BLaER1 (cell line): ENCODE results near the gene BPGM.

ENCODE experiments used
- H3K27ac ChIP-seq: shearing (Covaris generic); formaldehyde crosslinking; 2 replicates; pipeline ENCODE4 v1.8.1; 2022
- H3K27me3 ChIP-seq: shearing (Covaris generic); formaldehyde crosslinking; 2 replicates; pipeline ENCODE4 v1.8.1; 2022
- H3K36me3 ChIP-seq: shearing (Covaris generic); formaldehyde crosslinking; 2 replicates; pipeline ENCODE4 v1.8.1; 2022
- H3K4me1 ChIP-seq: shearing (Covaris generic); formaldehyde crosslinking; 2 replicates; pipeline ENCODE4 v1.8.1; 2022
- H3K4me2 ChIP-seq: shearing (Covaris generic); formaldehyde crosslinking; 2 replicates; pipeline ENCODE4 v1.8.1; 2022
- H3K4me3 ChIP-seq: shearing (Covaris generic); formaldehyde crosslinking; 2 replicates; pipeline ENCODE4 v1.8.1; 2022
- H3K9ac ChIP-seq: shearing (Covaris generic); formaldehyde crosslinking; 2 replicates; pipeline ENCODE4 v1.8.1; 2022
- H3K9me3 ChIP-seq: shearing (Covaris generic); formaldehyde crosslinking; 2 replicates; pipeline ENCODE4 v1.8.1; 2022
- H4K20me1 ChIP-seq: shearing (Covaris generic); formaldehyde crosslinking; 2 replicates; pipeline ENCODE4 v1.8.1; 2022
- Cebpa-rat ChIP-seq: shearing (Covaris generic); IDR thresholded peaks from 2 replicates; pipeline ENCODE4 v1.8.1; 2022

BPGM gene

GRCh38 chr7:134702366-134703240, 56.0 kb downstream of the BPGM start:
- Histone ChIP-seq H3K4me3 (no peak overlapping the region), H3K4me1 (peaks cover 10% of the 10 kb centered on the region), H3K36me3 (no peaks in the 10 kb centered on the region), H3K9me3 (no peaks in the 10 kb centered on the region), H3K4me2 (no peak overlapping the region), H3K9ac (no peak overlapping the region), H3K27ac (no peak overlapping the region), H3K27me3 (no peaks in the 10 kb centered on the region), H4K20me1 (no peaks in the 10 kb centered on the region)
- no peak for TF ChIP-seq Cebpa-rat

GRCh38 chr7:134703241-134703594, 56.6 kb downstream of the BPGM start:
- Histone ChIP-seq H3K4me3 (no peak overlapping the region), H3K27ac (no peak overlapping the region), H3K4me2 (no peak overlapping the region), H3K9me3 (no peaks in the 10 kb centered on the region), H3K27me3 (no peaks in the 10 kb centered on the region), H4K20me1 (no peaks in the 10 kb centered on the region), H3K36me3 (no peaks in the 10 kb centered on the region), H3K9ac (no peak overlapping the region), H3K4me1 (peaks cover 10% of the 10 kb centered on the region)
- TF ChIP-seq Cebpa-rat, result no peak

- TF ChIP-seq Cebpa-rat, result no peak
- Histone ChIP-seq H3K9ac (no peak overlapping the region), H3K27me3 (no peaks in the 10 kb centered on the region), H3K36me3 (no peaks in the 10 kb centered on the region), H3K4me3 (no peak overlapping the region), H3K4me2 (no peak overlapping the region), H4K20me1 (no peaks in the 10 kb centered on the region), H3K4me1 (peaks cover 10% of the 10 kb centered on the region), H3K9me3 (no peaks in the 10 kb centered on the region), H3K27ac (no peak overlapping the region)
Measured at GRCh38 chr7:134703782-134704181, 57.1 kb downstream of the BPGM start.

- H3K36me3 ChIP-seq, result no peaks in the 10 kb centered on the region
- no peak overlapping the region for H3K4me2 ChIP-seq
- no peaks in the 10 kb centered on the region for H3K9me3 ChIP-seq
- no peak for TF ChIP-seq Cebpa-rat
- H3K27ac ChIP-seq, result no peak overlapping the region
- H3K27me3 ChIP-seq, result no peaks in the 10 kb centered on the region
- H4K20me1 ChIP-seq, result no peaks in the 10 kb centered on the region
- H3K4me1 ChIP-seq, result peaks cover 10% of the 10 kb centered on the region
- H3K9ac ChIP-seq, result no peak overlapping the region
- H3K4me3 ChIP-seq, result no peak overlapping the region
Measured at GRCh38 chr7:134704827-134705226, 58.2 kb downstream of the BPGM start.

GRCh38 chr7:134705716-134706115, 59.1 kb downstream of the BPGM start:
- no peaks in the 10 kb centered on the region for H3K27me3 ChIP-seq
- no peak for TF ChIP-seq Cebpa-rat
- no peaks in the 10 kb centered on the region for H3K36me3 ChIP-seq
- H3K4me1 ChIP-seq, result peaks cover 17% of the 10 kb centered on the region
- no peak overlapping the region for H3K4me2 ChIP-seq
- H4K20me1 ChIP-seq, result no peaks in the 10 kb centered on the region
- H3K27ac ChIP-seq, result no peak overlapping the region
- H3K9ac ChIP-seq, result no peak overlapping the region
- H3K4me3 ChIP-seq, result no peak overlapping the region
- no peaks in the 10 kb centered on the region for H3K9me3 ChIP-seq

GRCh38 chr7:134706468-134706867, 59.8 kb downstream of the BPGM start:
- Histone ChIP-seq H3K9me3 (no peaks in the 10 kb centered on the region), H3K4me2 (no peak overlapping the region)
- no peak for TF ChIP-seq Cebpa-rat

GRCh38 chr7:134707663-134708378, 61.2 kb downstream of the BPGM start:
- H3K27ac ChIP-seq, result no peak overlapping the region
- H4K20me1 ChIP-seq, result no peaks in the 10 kb centered on the region
- no peak overlapping the region for H3K4me2 ChIP-seq
- no peaks in the 10 kb centered on the region for H3K36me3 ChIP-seq
- no peaks in the 10 kb centered on the region for H3K9me3 ChIP-seq
- H3K27me3 ChIP-seq, result no peaks in the 10 kb centered on the region
- peaks cover 24% of the 10 kb centered on the region for H3K4me1 ChIP-seq
- H3K4me3 ChIP-seq, result no peak overlapping the region
- TF ChIP-seq Cebpa-rat, result no peak
- H3K9ac ChIP-seq, result no peak overlapping the region

More at GRCh38 chr7:134706468-134706867, 59.8 kb downstream of the BPGM start:
- Histone ChIP-seq H3K4me1 (peaks cover 24% of the 10 kb centered on the region), H3K9ac (no peak overlapping the region), H3K36me3 (no peaks in the 10 kb centered on the region), H3K4me3 (no peak overlapping the region), H4K20me1 (no peaks in the 10 kb centered on the region), H3K27me3 (no peaks in the 10 kb centered on the region), H3K27ac (no peak overlapping the region)

- H3K27me3 ChIP-seq, result no peaks in the 10 kb centered on the region
- H3K9me3 ChIP-seq, result no peaks in the 10 kb centered on the region
- no peak overlapping the region for H3K4me3 ChIP-seq
- H3K4me2 ChIP-seq, result no peak overlapping the region
- H3K9ac ChIP-seq, result no peak overlapping the region
- H3K27ac ChIP-seq, result no peak overlapping the region
- no peak for TF ChIP-seq Cebpa-rat
- H4K20me1 ChIP-seq, result no peaks in the 10 kb centered on the region
- H3K36me3 ChIP-seq, result no peaks in the 10 kb centered on the region
- H3K4me1 ChIP-seq, result peaks cover 22% of the 10 kb centered on the region
Measured at GRCh38 chr7:134708692-134709091, 62.0 kb downstream of the BPGM start.

- Histone ChIP-seq H3K9me3 (no peaks in the 10 kb centered on the region), H3K27me3 (no peaks in the 10 kb centered on the region), H3K9ac (no peak overlapping the region), H3K36me3 (no peaks in the 10 kb centered on the region), H3K27ac (no peak overlapping the region), H4K20me1 (no peaks in the 10 kb centered on the region), H3K4me3 (no peak overlapping the region), H3K4me2 (no peak overlapping the region), H3K4me1 (peaks cover 18% of the 10 kb centered on the region)
- no peak for TF ChIP-seq Cebpa-rat
Measured at GRCh38 chr7:134709197-134709596, 62.5 kb downstream of the BPGM start.

GRCh38 chr7:134710511-134710853, 63.8 kb downstream of the BPGM start:
- Histone ChIP-seq H3K36me3 (no peaks in the 10 kb centered on the region), H4K20me1 (no peaks in the 10 kb centered on the region), H3K9ac (no peak overlapping the region), H3K27me3 (no peaks in the 10 kb centered on the region), H3K4me2 (peak overlapping the region; percentile 43), H3K27ac (0 out of 2 replicates have a peak overlapping the region, but pooled peaks have one; percentile 7), H3K9me3 (no peaks in the 10 kb centered on the region), H3K4me1 (peaks cover 14% of the 10 kb centered on the region), H3K4me3 (no peak overlapping the region)
- TF ChIP-seq Cebpa-rat, result no peak
